Epithelial cell of proximal tubule (primary cell): Measurements from ENCODE around the gene RERE. TPM values are rescaled to one million over a fixed set of nuclear protein-coding genes. Genes with fewer than 3 reads are reported as not detected.

ENCODE experiments used
- DNase-seq: peaks from one replicate; pipeline ENCODE4 v3.0.0-alpha.2; 2011; ENCODE audit warnings: low read depth
- H3K4me3 ChIP-seq: 2 replicates; pipeline ENCODE4 v1.5.1; 2011; ENCODE audit warnings: low read depth, mild to moderate bottlenecking, low read length
- CTCF ChIP-seq: conservative IDR thresholded peaks from 2 replicates; pipeline ENCODE4 v1.5.1; 2012; ENCODE audit warnings: low read depth, mild to moderate bottlenecking, low read length
- total RNA-seq: library from RNA; depleted of rRNA; stranded (reverse); fragments of >200 nt; gene quantifications from 2 replicates; pipeline ENCODE4 v1.2.3, GENCODE V29; 2015

The RERE gene
- total RNA-seq, 1 donor from 2014 or later, result 18.0 TPM

DNA sequence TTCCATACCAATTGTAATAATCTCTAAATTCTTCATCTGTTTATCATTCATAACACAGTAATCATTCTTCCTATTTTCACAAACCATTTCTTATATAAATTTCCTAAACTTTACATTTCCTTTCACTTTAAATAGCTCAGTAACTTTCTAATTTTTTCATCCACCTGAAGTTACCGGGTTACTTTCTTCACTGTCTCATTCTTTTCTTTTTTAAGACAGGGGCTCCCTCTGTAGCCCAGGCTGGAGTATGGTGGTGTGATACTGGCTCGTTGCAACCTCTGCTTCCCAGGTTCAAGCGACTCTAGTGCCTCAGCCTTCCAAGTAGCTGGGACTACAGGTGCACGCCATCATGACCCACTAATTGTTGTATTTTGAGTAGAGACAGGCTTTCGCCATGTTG is 41.3 kb downstream of the RERE start:
- TF ChIP-seq CTCF, result peak; percentile 33
- no peak overlapping the region for H3K4me3 ChIP-seq
- no peak for DNase-seq

DNA sequence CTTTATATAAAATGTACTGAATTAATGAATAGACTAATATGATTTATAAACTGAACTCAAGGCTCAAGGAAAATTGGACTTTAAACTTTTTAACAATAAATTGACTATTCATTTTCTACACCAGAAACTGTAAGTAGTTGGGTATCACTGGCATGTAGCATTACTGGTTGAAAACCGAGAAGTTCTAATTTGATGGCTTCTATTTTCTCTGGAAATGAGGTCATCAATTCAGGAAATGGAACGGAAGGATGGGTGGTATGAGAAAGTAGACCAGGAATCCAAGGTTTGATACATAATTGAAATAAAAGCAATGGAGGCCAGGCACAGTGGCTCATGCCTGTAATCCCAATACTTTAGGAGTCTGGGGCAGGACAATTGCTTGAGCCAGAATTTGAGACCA is 50.4 kb downstream of the RERE start:
- no peak for DNase-seq
- no peak for TF ChIP-seq CTCF
- no peak overlapping the region for H3K4me3 ChIP-seq

DNA sequence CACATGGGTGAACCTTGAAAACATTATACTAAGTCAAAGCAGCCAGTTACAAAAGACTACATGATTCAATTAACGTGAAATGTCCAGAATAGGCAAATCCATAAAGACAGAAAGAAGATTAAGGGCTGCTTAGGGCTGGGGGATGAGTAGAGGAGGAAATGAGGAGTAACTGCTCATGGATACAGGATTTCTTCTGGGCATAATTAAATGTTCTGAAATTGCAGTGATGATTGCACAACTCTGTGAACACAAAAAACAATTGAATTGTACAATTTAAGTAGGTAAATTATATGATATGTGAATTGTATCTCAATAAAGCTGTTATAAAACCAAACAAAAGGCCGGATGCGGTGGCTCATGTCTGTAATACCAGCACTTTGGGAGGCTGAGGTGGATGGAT is 52.2 kb downstream of the RERE start:
- H3K4me3 ChIP-seq, result no peak overlapping the region
- TF ChIP-seq CTCF, result no peak
- DNase-seq, result no peak

GRCh38 chr1:8764293-8764937 is 53.0 kb downstream of the RERE start:
- no peak for DNase-seq
- no peak overlapping the region for H3K4me3 ChIP-seq
- no peak for TF ChIP-seq CTCF

- no peak for TF ChIP-seq CTCF
- no peak overlapping the region for H3K4me3 ChIP-seq
- no peak for DNase-seq
These were observed 53.6 kb downstream of the RERE start for GRCh38 chr1:8763888-8764287.

DNA sequence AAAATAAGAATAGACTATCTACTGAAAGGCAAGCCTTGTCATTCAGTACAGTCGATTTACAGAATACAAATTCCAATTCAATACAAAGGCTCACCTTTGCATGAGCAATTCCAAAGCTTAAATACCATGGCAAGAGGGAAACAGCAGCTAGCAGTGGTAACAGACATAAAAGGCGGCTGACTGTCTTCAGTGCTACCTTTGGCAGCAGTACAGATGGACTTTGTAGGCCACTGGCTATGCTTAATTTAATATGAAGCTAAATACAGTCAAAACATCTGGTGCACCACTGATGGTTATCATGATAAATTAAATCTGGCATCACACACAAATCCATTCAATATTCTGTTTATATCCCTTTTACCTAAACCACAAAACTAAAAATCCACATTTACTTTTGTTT is 62.4 kb downstream of the RERE start:
- DNase-seq, result no peak
- H3K4me3 ChIP-seq, result no peak overlapping the region
- TF ChIP-seq CTCF, result no peak

GRCh38 chr1:8754247-8754650 is 63.2 kb downstream of the RERE start:
- H3K4me3 ChIP-seq, result no peak overlapping the region
- TF ChIP-seq CTCF, result no peak
- no peak for DNase-seq
